ENCODE results near the gene RAB25.
"Not testable (repeated sequence)": the region's sequence is repeated elsewhere in the genome, so short reads cannot be mapped to it uniquely, and the experiment has no call there.

The RAB25 gene

DNA sequence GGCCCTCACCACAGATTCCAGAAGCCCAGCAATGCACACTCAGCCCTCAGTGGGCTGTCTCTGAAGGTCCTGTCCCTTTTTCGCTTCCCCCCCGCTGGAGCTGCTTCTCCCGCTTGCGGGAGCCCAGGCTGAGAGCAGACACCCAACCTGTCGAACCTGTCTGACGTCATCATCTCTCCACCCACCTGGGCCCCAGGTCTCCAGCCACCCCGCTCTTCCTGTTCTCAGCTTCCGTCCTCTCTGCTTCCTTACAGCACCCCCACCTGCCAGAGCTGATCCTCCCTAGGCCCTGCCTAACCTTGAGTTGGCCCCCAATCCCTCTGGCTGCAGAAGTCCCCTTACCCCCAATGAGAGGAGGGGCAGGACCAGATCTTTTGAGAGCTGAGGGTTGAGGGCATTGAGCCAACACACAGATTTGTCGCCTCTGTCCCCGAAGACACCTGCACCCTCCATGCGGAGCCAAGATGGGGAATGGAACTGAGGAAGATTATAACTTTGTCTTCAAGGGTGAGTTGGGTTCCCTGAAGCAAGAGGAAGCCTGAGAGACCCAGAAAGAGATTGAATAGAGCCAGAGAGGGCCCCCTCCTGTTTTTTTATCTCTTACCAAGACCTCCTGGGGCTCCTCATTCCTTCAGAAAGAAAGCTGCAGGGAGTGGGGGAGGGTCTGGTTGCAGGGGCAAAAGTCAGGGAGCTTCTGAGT is at the start of gene RAB25:
TSS of gene RAB25 (plus strand) at position 224 of the 700 bp plus-strand sequence. CDS start at position 465, 241 bp downstream.
- no peak for FAIRE-seq

DNA sequence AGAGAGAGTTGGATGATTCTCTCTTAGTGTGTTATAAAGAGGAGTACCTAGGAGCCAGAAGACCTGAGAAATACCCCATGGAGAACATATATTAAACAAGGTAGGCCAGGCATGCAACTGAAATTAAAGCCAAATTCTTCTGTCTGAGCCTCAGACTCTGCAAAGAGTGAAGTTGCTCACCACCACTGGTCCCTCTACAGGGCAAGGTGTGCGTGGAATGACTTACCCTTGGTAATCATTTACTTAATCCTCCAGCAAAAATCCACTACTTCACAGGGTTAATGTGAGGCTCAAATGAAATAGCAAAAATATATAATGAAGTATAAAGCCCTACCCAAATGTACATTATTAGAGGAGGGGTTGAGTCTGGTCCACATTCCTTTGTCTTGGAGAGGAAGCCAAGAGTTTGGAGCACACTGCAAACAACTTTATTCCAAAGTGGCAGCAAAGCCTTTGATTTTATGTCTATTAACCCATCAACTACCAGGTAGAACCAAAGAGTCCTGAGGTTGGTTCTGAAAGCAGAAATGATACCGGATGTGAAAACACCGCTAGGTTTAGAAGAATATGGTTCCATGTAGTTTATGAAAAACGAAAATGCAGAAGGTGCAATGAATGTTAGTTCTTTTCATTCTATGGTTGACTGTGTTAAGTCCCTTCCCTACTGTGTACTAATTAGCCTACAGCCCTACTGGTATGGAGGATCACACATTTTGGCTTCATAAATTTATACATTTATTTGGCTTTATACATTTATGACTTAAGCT is 48.7 kb upstream of the RAB25 start:
- FAIRE-seq, result no peak

DNA sequence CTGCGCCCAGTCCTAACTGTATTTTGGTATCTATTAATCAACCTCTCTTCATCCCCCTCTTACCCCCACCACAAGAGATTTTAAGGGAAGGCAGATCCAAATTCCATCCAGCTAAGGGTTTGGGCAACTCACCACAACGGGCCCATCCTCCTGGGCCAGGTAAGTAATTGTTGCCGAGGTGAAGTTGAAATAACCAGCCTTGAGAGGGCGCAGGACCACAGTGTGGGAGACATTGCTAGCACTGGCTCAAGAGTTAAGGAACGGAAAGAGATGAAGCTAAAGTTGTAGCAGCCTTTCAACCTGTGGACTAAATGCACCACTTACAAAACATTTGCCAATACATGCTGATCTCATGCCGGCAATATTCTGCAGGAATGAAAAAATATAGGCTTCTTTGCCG is 46.1 kb upstream of the RAB25 start:
- no peak for FAIRE-seq

DNA sequence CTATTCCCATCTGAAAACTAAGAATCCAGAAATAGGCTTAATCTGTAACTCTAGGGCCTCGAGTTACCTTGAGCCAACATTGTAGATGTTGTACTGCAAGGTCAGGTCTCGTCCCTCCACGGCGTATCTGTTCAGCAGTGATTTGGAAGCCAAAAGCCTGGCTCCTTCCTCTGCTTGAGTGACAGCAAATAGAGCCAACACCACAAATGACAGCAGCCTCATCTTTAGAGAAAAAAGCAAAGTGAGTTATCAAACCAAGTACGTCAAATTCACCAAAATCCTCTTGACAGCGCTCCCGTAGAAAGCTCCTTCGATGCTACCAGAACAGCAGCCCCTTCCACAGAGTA is 41.0 kb upstream of the RAB25 start:
- FAIRE-seq, result no peak

DNA sequence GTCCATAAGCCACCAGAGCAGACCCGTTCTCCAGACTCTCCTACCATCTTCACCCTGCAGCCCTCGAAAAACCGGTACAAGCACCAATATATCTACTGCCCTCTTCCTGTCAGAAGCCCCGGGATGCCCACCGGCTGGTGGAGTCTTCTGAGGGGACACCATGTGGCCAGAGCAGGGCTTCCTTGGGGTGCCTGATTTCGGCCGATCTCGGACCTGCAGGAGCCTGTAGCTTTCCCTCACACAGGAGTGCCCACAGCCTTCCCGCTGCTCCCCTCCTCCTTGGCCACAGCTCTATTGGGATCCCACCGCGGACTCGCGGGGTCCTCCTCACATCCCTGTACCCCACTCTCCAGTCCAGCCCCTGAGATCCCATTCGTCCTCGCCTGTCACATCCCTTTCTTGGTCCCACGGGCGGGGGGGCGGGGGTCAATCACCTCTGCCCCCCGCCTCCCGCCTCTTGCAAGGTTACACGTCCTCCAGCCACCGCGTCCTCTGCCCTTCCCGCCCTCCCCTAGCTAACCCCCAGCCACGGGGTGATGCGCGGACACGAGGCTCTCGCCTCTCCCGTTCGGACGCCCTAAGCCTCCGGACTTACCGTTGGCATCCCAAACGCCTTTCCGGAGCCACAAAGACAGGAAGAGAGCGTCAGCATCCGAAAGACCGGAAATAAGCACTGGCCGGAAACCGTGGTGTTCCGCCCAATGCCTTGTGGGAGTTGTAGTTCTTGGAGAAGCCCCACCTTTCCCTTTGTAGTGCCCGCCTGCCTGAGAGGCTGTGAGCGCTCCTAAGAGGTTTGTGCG is 40.5 kb upstream of the RAB25 start, which contains the start of gene SSR2:
TSS of gene SSR2 (minus strand) at position 659 of the 800 bp plus-strand sequence. CDS start 784 bp downstream, outside the sequence.
- FAIRE-seq, result peak; percentile 79

DNA sequence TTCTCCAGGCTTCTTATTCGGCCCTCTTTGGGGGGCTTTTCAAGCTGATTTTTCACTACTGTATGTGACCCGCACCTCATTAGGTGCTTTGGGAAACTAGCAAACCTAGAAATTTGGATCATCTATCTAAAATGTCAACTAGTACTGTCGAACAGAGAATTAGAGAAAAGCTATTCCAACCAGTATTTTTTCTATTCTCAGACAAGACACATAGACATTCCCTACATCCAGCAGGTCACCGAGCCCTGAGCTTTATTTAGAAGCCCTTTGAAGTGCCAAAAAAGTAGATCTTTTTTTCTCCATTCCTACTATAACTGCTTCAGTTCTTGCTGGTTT is 39.9 kb upstream of the RAB25 start:
- FAIRE-seq, result no peak

DNA sequence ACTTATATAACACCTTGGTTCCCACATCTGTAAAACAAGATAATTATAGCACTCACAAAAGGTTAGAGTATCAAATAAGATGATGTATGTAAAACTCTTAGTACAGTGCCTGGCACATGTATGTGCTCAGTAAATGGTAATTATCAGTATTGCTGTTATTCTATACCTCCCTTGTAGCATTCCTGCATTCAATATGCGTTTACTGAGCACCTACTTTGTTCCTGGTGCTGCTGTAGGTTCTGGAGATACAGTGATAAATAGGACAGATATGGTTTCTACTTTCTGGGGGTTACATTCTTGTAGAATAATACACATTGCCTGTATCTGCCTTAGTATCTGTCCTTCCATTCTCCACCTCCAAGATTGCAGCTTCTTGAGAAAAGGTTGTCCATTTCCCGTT is 39.0 kb upstream of the RAB25 start:
- no peak for FAIRE-seq

DNA sequence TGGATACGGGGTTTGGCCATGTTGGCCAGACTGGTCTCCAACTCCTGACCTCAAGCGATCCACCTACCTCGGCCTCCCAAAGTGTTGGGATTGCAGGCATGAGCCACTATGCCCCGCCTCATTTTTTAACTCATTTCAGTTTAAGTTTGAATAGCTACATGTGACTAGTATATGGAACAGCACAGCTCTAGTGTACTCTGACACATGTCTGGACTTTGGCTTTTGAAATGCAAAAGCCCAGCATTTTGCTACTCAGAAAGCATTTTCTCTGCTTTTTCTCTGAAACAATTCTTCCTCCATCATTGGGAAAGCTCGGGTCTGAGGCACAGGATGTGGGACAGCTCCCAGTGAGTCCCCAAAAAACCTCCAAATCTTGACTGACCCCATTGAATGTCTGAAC is 36.2 kb upstream of the RAB25 start:
- FAIRE-seq, result no peak

DNA sequence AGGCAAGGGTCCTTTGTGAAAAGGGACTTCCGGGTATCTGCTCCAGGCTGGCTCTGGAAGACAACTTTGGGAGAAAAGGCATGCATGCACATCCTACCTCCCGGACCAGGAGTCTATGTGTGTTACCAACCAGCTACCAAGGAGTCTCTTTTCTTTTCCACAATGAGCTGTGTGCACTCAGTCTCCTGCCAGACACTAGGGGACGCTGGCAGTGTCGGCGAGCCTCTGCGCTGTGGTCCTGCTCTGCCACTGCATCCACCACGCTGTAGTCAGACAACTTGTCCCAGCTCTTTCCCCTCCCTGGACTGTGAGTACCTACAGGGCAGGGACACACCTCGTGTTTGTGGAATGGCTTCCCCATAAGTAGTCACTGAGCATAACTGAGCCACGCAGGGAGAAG is 35.1 kb upstream of the RAB25 start:
- FAIRE-seq, result no peak

DNA sequence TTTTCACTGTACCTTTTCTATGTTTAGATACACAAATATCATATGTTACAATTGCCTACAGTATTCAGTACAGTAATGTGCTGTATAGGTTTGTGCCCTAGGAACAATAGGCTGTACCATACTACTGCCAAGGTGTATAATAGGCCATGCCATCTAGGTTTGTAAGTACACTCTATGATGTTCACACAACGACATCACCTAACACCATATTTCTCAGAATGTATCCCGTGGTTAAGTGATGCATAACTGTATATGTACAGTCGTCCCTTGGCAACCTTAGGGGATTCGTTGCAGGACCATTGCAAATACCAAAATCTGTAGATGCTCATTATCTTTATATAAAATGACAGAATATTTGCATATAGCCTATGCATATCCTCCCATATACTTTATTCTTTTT is 34.4 kb upstream of the RAB25 start:
- FAIRE-seq, result no peak

DNA sequence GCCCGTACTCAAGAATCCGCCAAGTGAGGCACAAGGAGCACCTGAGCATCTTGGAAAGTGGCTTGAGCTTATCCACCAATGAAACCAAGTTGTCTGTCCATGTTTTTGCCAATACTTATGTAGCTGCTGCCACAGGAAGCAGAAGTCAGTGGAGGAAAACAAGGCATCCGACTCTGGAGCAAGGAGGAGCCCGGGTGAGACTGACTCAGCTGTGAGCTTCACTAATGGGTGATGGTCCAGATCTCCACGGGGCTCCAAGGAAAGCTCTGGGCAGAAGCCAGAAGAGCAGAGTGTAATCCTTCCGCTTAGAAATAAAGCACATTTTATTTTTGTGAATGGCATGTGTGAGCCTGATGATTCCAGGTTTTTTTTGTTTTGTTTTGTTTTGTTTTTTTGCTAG is 27.9 kb upstream of the RAB25 start:
- no peak for FAIRE-seq

DNA sequence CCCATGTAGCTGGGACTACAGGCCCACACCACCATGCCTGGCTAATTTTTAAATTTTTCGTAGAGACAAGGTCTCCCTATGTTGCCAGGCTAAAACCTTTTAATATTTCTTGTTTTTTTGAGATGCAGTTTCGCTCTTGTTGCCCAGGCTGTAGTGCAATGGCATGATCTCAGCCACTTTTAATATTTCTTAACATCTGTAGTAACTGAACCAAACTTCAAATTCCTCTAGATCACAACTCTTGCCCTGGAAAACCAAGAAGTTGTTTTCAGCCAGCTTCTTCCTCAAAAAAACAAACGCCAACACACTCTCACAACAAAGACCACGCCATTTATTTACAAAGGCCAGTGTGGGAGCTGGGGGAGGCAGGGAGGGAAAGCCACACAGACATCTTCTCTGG is 26.0 kb upstream of the RAB25 start:
- not testable (repeated sequence) for FAIRE-seq

DNA sequence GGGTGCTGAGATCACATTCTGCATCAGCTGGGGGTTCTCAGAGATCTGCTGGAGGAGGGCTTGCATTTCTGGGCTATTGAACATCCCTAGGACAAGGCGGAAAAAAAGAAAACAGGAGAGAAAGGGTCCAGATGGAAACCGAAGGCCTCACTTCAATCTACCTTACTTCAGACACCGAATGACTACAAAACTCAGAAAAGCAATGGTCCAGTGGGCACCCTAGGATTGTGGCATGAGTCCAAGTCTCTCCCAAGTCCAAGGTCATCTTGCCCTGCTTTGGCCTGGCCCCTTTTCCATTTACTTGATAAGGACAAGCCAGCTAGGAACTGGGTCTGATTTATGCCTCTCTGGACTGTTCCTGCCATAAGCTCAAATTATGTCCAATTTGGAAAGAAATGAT is 18.1 kb upstream of the RAB25 start:
- FAIRE-seq, result no peak

DNA sequence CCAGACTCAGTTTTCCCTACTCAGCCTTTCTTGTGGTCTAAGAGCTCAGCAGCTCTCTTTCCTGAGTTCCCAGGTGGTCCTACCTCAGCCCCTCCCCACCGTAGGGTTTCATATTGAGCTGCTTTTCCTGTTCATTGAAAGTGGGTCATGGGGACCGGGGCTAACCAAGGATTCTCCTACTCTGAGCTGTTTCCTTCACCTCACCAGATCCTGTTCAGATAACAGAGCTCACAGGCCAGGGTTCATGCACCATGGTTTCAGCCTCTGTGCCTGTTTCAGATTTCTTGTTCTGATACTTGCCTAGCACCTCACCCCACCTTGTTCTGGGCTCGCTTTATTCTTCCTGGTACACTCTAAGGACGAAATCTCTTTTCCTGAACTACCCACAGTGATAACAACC is 15.9 kb upstream of the RAB25 start:
- FAIRE-seq, result no peak

DNA sequence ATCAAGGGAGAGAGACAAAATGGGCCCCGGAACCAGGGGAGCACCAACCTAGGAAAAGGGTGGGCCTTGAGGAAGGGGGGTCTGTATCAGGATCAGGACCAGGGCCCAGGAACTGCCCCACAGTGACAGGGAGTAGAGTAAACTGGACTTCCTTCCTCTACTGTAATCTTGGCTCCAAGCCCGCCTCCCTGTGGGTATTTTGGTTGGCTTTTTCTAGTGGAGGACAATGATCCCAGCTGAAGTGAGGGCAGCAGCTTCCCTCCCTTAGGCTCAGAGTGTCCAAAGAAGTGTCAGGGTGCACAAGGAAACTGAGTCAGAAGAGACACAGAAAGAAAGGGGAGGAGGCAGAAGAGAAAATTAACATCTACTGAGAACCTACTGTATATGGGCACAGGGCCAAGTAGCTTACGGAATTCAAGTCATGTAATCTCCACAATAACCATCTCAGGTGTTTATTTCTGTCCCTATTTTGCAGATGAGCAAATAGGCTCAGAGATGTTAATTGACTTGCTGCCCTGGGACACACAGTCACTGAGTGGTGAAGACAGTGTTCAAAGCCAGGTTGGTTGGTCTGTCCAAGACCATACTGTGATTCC is 12.2 kb upstream of the RAB25 start:
- no peak for FAIRE-seq

DNA sequence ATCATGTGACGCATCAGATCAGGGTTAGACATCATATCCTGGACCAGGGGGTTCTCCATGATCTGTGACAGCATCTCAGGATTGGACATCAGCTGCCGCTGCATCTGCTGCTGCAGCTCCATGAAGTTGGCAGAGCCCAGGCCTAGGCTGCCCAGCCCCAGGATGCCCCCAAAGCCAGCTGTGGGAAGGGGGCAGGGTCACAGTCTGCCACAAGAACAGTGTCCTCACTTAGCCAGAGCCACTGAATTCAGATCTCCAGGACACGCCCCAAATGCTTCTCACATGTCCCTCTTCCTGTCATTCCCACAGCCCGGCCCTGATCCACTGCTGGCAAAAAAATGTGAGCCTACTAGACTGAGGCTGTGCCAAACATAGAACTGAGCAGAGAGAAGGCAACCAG is 10.6 kb upstream of the RAB25 start:
- FAIRE-seq, result no peak

DNA sequence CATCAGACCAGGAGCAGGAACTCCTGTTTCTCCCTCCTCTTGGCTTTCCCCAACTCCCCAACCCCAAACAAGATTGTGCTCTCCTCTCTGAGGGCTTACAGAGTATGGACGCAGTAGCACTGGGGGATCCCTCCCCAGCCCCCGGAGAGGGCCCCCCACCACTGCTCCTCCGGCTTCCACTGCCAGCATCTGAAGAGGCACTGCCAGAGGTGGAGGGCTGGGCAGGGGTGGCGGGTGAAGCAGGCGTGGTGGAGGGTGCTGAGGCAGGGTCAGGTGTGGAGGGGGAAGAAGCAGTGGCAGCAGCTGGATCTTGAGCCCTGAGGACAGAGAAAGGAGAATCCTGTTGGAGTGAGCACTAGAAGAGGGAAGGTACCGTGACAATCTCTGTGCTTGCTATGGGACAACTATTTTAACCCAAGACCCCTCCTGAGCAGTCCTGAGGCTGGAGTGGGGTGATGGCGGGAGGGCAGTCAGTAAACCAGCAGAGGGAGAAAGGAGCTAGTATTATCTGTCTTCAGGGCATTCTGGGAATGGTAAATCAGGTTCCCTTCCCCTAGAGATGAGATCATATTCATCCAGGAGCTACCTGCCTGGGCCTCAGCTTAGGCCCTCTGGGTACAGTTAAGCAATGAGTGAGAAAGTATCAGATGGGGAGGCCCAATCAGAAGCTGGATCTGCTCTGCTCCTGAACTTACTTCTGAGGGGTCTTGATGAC is 9.8 kb upstream of the RAB25 start:
- FAIRE-seq, result no peak

DNA sequence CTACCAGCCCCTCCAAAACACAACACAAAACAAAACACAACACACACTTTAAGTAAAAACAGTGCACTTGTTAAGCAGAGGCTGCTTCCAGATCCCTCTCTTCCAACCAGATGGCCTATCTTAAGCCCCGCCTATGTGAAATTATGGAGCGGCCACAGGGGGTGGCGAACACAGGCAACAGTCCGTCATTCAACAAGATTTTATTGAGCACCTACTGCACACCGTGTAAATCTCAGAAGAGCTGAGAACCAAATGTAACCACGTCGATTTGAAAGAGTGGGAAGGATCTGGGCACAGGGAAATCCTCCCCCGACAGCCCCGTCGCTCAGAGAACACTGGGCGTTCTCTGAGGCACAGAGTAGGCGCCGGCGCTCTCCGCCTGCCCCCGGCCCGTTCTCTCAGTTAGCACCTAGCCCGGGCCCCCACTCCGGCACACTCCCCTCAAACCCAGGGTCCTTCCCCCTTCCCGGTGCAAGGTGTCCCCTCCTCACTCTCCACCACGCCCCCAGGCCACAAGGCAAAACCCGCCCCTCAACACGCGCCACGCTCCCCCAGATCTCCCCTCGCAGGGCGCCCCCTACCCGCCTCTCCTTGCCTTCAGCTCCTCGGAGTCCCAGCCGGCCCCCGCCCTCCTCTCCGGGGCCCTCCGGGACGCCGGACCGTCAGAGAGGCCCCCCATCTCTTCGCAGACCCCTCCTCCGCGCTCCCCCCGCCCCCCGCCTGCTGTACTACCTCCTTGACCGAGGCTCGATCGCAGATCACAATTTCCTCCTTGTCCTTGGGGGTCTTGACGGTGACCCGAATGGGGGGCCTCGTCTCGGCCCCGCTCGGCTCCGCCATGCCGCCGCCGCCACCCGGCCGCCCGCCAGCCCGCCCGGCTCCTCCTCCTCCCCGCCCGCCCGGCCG is 7.8 kb upstream of the RAB25 start:
- FAIRE-seq, result no peak

DNA sequence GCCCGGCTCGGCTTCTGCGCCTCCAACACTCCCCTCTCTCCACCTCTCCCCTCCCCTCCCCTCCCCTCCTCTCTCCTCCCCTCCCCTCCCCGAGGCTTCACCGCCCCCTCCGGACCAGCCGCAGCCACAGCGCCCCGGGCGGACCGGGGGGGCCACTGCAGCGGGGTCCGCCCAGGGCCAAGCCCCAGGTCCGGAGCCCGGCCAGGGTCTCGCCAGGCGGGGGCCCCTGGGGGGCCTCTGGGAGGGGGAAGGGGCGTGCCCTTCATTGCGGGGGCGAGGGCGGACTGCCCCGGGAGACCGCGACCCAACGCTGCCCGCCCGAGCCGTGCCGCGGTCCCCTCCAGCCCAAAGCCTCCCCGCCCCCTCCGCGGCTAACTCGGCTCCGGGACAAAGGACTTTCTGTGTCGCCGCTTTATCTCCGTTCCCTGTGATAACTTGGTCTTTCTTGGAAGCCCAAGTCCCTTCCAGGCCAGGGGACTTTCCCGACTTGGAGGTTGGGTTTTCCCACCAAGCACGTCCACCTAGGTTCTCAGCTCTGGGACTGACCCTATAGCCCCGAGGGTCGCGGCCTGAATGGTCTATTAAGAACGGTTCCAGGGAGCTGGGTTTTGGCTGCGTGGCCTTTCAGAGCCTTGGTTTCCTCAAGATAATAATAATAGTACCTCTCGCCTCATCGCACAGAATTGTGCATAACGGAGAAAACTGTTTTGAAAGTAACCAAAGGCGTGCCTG is 7.0 kb upstream of the RAB25 start, which contains the start of gene UBQLN4:
TSS of gene UBQLN4 (minus strand) at position 31 of the 732 bp plus-strand sequence. CDS start 97 bp downstream, outside the sequence.
- no peak for FAIRE-seq

DNA sequence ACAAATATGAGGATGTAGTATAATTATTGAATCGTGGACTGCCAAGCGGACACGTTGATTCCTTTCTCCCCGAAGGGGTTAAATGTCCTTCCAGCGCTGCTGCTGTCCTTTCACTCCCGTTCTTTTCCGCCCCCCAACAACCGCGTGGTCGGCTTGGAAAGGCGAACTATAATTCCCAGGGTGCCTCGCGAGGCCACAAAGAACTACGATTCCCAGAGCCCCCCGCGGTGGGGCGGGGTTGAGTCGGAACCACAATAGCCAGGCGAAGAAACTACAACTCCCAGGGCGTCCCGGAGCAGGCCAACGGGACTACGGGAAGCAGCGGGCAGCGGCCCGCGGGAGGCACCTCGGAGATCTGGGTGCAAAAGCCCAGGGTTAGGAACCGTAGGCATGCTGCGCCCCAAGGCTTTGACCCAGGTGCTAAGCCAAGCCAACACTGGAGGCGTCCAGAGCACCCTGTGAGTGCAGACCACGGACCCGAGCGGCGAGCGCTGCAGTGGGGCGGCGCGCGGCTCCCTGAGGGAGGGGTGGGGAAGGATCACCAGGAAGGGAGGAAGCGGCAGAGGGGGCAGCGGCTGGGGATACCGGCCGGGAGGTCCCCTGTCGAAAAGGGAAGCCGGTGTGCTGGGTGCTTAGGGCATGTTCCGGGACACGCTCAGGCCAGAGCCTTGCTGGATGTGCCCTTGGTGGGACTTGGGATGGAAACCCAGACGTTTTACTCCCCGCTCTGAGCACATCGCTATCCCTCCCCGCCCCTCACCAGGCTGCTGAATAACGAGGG is 6.3 kb upstream of the RAB25 start, which contains the start of gene LAMTOR2:
TSS of gene LAMTOR2 (plus strand) at position 283 of the 781 bp plus-strand sequence. CDS start at position 391, 108 bp downstream.
- FAIRE-seq, result no peak

Data from islet of Langerhans (tissue), 1 donor.